ENCODE results near the gene ZNF10. TPM values are rescaled to one million over a fixed set of nuclear protein-coding genes. Genes with fewer than 3 reads are reported as not detected.

The ZNF10 gene
- total RNA-seq, 2 experiments from 2014 or later, result 7.1 to 8.0 TPM

GRCh38 chr12:133180669-133181068 lies 50.2 kb downstream of the ZNF10 start:
- peak; percentile 4 for DNase-seq (ENCODE audit: low spot score)
- POLR2A ChIA-PET, result interaction anchor here (0.6 to 1.1 kb wide), 4 partner anchors 8 to 246 kb away, joined by 3 read pairs; partner anchors contain the start of genes ZNF26 and ZNF891
- intact Hi-C loops (cut with micrococcal nuclease; ENCODE audit: unreplicated experiment), result loop anchor here (1.0 kb wide), 3 partner anchors 49 to 194 kb away; partner anchors contain the start of genes ZNF140 and ZNF26
- H3K4me1 ChIP-seq (ENCODE audit: insufficient read depth, low read length, poor library complexity, severe bottlenecking), result peaks cover 7% of the 10 kb centered on the region
- H3K4me2 ChIP-seq (ENCODE audit: low read length), result no peak overlapping the region
- peak overlapping the region; percentile 9 for H3K4me3 ChIP-seq (ENCODE audit: low read depth, low read length, poor library complexity, severe bottlenecking)
- peak overlapping the region; percentile 40 for H3K27ac ChIP-seq (ENCODE audit: low read depth, low read length, poor library complexity, severe bottlenecking)
- peaks cover 38% of the 10 kb centered on the region for H3K36me3 ChIP-seq (ENCODE audit: insufficient read depth, low read length)
- peak overlapping the region; percentile 87 for H2AFZ ChIP-seq (ENCODE audit: low read length)
- CTCF ChIA-PET (ENCODE audit: unreplicated experiment), result no interaction called here
- H3K9me3 ChIP-seq (ENCODE audit: low read length), result peaks cover 55% of the 10 kb centered on the region
- H3K79me2 ChIP-seq (ENCODE audit: insufficient read depth, low read depth, low read length), result no peaks in the 10 kb centered on the region; the same call in 1 of the 2 replicates
- no TSS peak for BruUV-seq (replicated peaks)
- no peak for TF ChIP-seq EZH2phosphoT487 (IDR thresholded peaks at IDR 0.05; ENCODE audit: borderline replicate concordance, low read depth, low read length)
- no peaks in the 10 kb centered on the region for H3K9me2 ChIP-seq (ENCODE audit: insufficient read depth, low read length)
- H4K20me1 ChIP-seq (ENCODE audit: insufficient read depth, low read length), result no peaks in the 10 kb centered on the region

- Histone ChIP-seq H3K4me3 (ENCODE audit: low read depth, low read length, poor library complexity, severe bottlenecking) (peak within 1 kb of the TSS; percentile 82), H3K27ac (ENCODE audit: low read depth, low read length, poor library complexity, severe bottlenecking) (peak within 1 kb of the TSS; percentile 40), H3K79me2 (ENCODE audit: insufficient read depth, low read depth, low read length) (no peaks in the 10 kb centered on the region; the same call in 1 of the 2 replicates), H3K4me2 (ENCODE audit: low read length) (peak within 1 kb of the TSS; percentile 81), H3K36me3 (ENCODE audit: insufficient read depth, low read length) (peaks cover 45% of the 10 kb centered on the region), H3K4me1 (ENCODE audit: insufficient read depth, low read length, poor library complexity, severe bottlenecking) (peaks cover 7% of the 10 kb centered on the region), H3K9me2 (ENCODE audit: insufficient read depth, low read length) (no peaks in the 10 kb centered on the region), H2AFZ (ENCODE audit: low read length) (peak within 1 kb of the TSS; percentile 87), H4K20me1 (ENCODE audit: insufficient read depth, low read length) (no peaks in the 10 kb centered on the region), H3K9me3 (ENCODE audit: low read length) (peaks cover 56% of the 10 kb centered on the region)
- intact Hi-C loops (cut with micrococcal nuclease; ENCODE audit: unreplicated experiment), result loop anchor here (1.0 kb wide), 3 partner anchors 50 to 195 kb away; partner anchors contain the start of genes ZNF140 and ZNF26
- peak; percentile 98 for DNase-seq (ENCODE audit: low spot score)
- no TSS peak for BruUV-seq (replicated peaks)
- ChIA-PET POLR2A (interaction anchor here (0.6 to 1.4 kb wide), 6 partner anchors 9 to 247 kb away, joined by 3 to 4 read pairs (median 3); partner anchors contain the start of genes ZNF26 and ZNF891), CTCF (ENCODE audit: unreplicated experiment) (interaction anchor here (0.6 kb wide), 1 partner anchor 1583 kb away, joined by 4 read pairs; no protein-coding TSS in a partner anchor)
- peak; percentile 90 for TF ChIP-seq CTCF (conservative IDR thresholded peaks at IDR 0.05; ENCODE audit: low read length)
- TF ChIP-seq EZH2phosphoT487 (IDR thresholded peaks at IDR 0.05; ENCODE audit: borderline replicate concordance, low read depth, low read length), result no peak
These were observed 51.0 kb downstream of the ZNF10 start, which contains the start of gene ZNF268 for GRCh38 chr12:133181238-133181959. TSS of gene ZNF268 (plus strand) at chr12:133181495. CDS start at chr12:133181998, 503 bp downstream.

- CTCF ChIA-PET (ENCODE audit: unreplicated experiment), result no interaction called here
- BruUV-seq (replicated peaks), result TSS peak; percentile 23
- Histone ChIP-seq H3K4me1 (ENCODE audit: insufficient read depth, low read length, poor library complexity, severe bottlenecking) (no peaks in the 10 kb centered on the region), H2AFZ (ENCODE audit: low read length) (no peak overlapping the region), H3K9me2 (ENCODE audit: insufficient read depth, low read length) (no peaks in the 10 kb centered on the region), H4K20me1 (ENCODE audit: insufficient read depth, low read length) (no peaks in the 10 kb centered on the region), H3K27ac (ENCODE audit: low read depth, low read length, poor library complexity, severe bottlenecking) (no peak overlapping the region), H3K9me3 (ENCODE audit: low read length) (peaks cover 48% of the 10 kb centered on the region), H3K36me3 (ENCODE audit: insufficient read depth, low read length) (peaks cover 100% of the 10 kb centered on the region), H3K4me3 (ENCODE audit: low read depth, low read length, poor library complexity, severe bottlenecking) (no peak overlapping the region), H3K4me2 (ENCODE audit: low read length) (no peak overlapping the region), H3K79me2 (ENCODE audit: insufficient read depth, low read depth, low read length) (no peaks in the 10 kb centered on the region)
- intact Hi-C loops (cut with micrococcal nuclease; ENCODE audit: unreplicated experiment), result no loop called here
- TF ChIP-seq EZH2phosphoT487 (IDR thresholded peaks at IDR 0.05; ENCODE audit: borderline replicate concordance, low read depth, low read length), result no peak
- TF ChIP-seq CTCF (conservative IDR thresholded peaks at IDR 0.05; ENCODE audit: low read length), result no peak
- no peak for DNase-seq (ENCODE audit: low spot score)
- POLR2A ChIA-PET, result no interaction called here
These were observed 59.7 kb downstream of the ZNF10 start for GRCh38 chr12:133190176-133190575.
